GM12875 (cell line): ENCODE data around the gene NKAIN2.

Source experiments
- H3K4me3 ChIP-seq: one replicate; pipeline ENCODE4 v1.5.1; 2011; ENCODE audit warnings: low read depth, low read length, control low read depth
- TF ChIP-seq, protein P1 (sequence below): IDR thresholded peaks from 2 replicates; pipeline ENCODE4 v1.5.1; 2011; ENCODE audit warnings: low read depth, mild to moderate bottlenecking, control low read depth, inconsistent platforms, low read length, moderate library complexity, borderline replicate concordance; ENCODE audit not compliant: insufficient read depth

Gene NKAIN2

DNA sequence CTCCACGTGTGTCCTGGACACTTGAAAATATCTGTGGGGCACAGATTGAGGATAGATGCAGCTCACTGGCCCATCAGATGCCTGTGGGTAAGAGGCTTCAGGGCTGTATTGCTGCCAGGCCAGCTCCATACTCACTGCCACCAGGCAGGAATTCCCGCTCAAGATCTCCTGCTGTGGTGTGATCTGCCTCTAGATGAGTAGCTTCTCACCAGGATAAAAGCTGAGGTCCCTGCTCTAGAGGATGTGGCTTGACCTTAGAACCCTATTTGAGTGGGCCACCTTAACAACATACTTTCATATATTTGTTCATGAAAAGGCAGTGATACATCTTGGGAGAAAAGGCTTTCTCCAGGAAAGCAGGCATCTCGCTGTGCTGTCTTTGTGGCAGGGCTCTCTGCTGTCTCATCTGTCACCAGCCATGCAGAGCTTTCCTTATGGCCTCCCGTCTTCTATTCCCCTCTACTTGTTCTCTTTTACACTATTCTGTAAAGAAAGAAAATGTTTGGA, 992.9 kb downstream of the NKAIN2 start:
- H3K4me3 ChIP-seq, result no peak overlapping the region
- TF ChIP-seq, protein P1, sequence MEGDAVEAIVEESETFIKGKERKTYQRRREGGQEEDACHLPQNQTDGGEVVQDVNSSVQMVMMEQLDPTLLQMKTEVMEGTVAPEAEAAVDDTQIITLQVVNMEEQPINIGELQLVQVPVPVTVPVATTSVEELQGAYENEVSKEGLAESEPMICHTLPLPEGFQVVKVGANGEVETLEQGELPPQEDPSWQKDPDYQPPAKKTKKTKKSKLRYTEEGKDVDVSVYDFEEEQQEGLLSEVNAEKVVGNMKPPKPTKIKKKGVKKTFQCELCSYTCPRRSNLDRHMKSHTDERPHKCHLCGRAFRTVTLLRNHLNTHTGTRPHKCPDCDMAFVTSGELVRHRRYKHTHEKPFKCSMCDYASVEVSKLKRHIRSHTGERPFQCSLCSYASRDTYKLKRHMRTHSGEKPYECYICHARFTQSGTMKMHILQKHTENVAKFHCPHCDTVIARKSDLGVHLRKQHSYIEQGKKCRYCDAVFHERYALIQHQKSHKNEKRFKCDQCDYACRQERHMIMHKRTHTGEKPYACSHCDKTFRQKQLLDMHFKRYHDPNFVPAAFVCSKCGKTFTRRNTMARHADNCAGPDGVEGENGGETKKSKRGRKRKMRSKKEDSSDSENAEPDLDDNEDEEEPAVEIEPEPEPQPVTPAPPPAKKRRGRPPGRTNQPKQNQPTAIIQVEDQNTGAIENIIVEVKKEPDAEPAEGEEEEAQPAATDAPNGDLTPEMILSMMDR, result no peak

DNA sequence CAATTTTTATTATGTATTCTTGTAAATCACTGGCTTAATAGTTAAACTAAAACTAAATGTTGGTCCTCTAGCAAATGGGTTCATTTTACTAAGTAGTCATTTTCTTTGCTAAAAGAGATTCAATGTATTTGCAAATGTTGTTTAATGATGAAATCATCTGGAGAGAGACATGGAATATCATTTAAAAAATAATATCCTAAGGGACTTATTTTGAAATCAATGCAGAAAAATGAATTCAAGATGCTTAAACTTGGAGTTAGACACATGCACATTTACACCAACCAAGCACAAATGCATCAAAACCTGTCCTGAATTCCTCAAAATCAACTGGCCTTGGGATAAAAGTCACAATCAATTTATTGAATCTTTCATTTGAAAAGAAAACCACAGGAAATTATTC, 993.6 kb downstream of the NKAIN2 start:
- no peak overlapping the region for H3K4me3 ChIP-seq
- TF ChIP-seq, protein P1, result no peak

GRCh38 chr6:124798942-124799496, 995.4 kb downstream of the NKAIN2 start:
- TF ChIP-seq, protein P1, result no peak
- H3K4me3 ChIP-seq, result no peak overlapping the region

DNA sequence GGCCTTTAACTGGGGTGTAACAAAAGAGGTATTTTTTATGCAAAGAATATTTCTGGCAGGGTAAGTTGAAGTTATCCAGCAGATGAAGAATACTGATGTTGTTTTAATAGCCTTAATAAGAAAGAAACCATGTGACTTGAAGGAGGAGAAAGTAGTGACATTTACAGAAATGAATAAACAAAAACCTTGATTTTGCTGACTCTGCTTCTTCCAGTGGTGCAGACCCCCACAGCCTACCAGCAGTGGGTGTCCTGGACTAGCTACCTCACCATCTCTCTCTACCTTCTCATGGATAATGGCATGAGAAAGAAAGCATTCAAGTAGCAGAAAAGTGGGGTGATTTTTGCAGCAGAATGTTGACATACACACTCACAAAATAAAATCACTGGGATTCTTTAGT, 996.0 kb downstream of the NKAIN2 start:
- H3K4me3 ChIP-seq, result no peak overlapping the region
- TF ChIP-seq, protein P1, result no peak

- TF ChIP-seq, protein P1, result no peak
- H3K4me3 ChIP-seq, result no peak overlapping the region
These were observed 996.6 kb downstream of the NKAIN2 start for GRCh38 chr6:124800222-124800621.

DNA sequence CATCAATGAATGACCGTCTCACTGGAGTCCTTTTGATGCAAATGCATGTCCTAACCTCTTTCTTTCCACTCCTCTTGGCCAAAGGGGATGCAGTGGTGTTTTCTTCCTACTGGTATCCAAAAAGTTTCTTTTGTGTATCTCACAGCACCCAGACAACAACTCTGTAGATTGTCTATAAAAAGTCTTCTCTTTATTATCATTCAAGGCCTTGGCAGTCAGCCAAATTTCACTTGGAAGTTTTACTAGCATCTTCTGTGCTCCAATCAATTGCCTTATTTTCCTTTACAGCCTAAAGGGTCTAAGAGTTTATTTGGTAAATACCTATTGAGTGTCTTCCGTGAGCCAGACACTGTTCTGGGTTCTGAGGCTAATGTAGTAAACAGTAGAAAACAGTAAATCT, 1008.4 kb downstream of the NKAIN2 start:
- TF ChIP-seq, protein P1, result no peak

GRCh38 chr6:124819346-124819745, 1015.7 kb downstream of the NKAIN2 start:
- no peak overlapping the region for H3K4me3 ChIP-seq
- TF ChIP-seq, protein P1, result no peak

More for the DNA sequence above, 1008.4 kb downstream of the NKAIN2 start:
- H3K4me3 ChIP-seq, result no peak overlapping the region
